Endodermal cell (in vitro differentiated cells): ENCODE data around the gene PYCR2. TPM values are rescaled to one million over a fixed set of nuclear protein-coding genes. Genes with fewer than 3 reads are reported as not detected.

Source experiments
- DNase-seq: peaks from one replicate; pipeline ENCODE4 v3.0.0-alpha.2; 2017
- H3K27ac ChIP-seq: 2 replicates; pipeline ENCODE4 v1.5.1; 2013; ENCODE audit warnings: mild to moderate bottlenecking, low read depth, low read length, moderate library complexity
- H3K27me3 ChIP-seq: 2 replicates; pipeline ENCODE4 v1.6.1; 2013; ENCODE audit warnings: mild to moderate bottlenecking, low read length, moderate library complexity; ENCODE audit not compliant: insufficient read depth, control insufficient read depth, poor library complexity, severe bottlenecking
- H3K36me3 ChIP-seq: 2 replicates; pipeline ENCODE4 v1.7.0; 2013; ENCODE audit warnings: mild to moderate bottlenecking, low read length, moderate library complexity; ENCODE audit not compliant: control insufficient read depth, insufficient read depth
- H3K4me1 ChIP-seq: one replicate; pipeline ENCODE4 v1.7.0; 2013; ENCODE audit warnings: low read length; ENCODE audit not compliant: control insufficient read depth, insufficient read depth
- H3K4me3 ChIP-seq: 2 replicates; pipeline ENCODE4 v1.5.1; 2013; ENCODE audit warnings: mild to moderate bottlenecking, low read length, moderate library complexity
- H3K9ac ChIP-seq: 2 replicates; pipeline ENCODE4 v1.6.1; 2013; ENCODE audit warnings: mild to moderate bottlenecking, low read length, moderate library complexity; ENCODE audit not compliant: poor library complexity, severe bottlenecking; ENCODE audit errors: extremely low read depth
- H3K9me3 ChIP-seq: 2 replicates; pipeline ENCODE4 v1.6.1; 2013; ENCODE audit warnings: mild to moderate bottlenecking, low read length, moderate library complexity; ENCODE audit not compliant: control insufficient read depth
- H3K27ac Mint-ChIP-seq: 2 replicates; pipeline ENCODE4 v1.8.0; 2020; ENCODE audit warnings: mixed read lengths
- H3K27me3 Mint-ChIP-seq: 2 replicates; pipeline ENCODE4 v1.8.0; 2021; ENCODE audit warnings: mild to moderate bottlenecking, mixed read lengths; ENCODE audit not compliant: insufficient read depth
- H3K36me3 Mint-ChIP-seq: 2 replicates; pipeline ENCODE4 v1.8.0; 2020; ENCODE audit warnings: low read depth, mixed read lengths
- H3K4me1 Mint-ChIP-seq: 2 replicates; pipeline ENCODE4 v1.8.0; 2020; ENCODE audit warnings: mixed read lengths
- H3K4me3 Mint-ChIP-seq: 2 replicates; pipeline ENCODE4 v1.8.0; 2020; ENCODE audit warnings: mild to moderate bottlenecking, moderate library complexity, mixed read lengths
- H3K9me3 Mint-ChIP-seq: 2 replicates; pipeline ENCODE4 v1.8.0; 2020; ENCODE audit warnings: mild to moderate bottlenecking, mixed read lengths
- CTCF ChIP-seq: fragments of 200-600 bp; sonication (generic); conservative IDR thresholded peaks from 2 replicates; pipeline ENCODE4 v1.5.0; 2021; ENCODE audit warnings: antibody characterized with exemption, mild to moderate bottlenecking
- WGBS, 2 experiments: methylation state at CpG; one replicate each; pipeline versions ENCODE4 v1.1.5 to v1.1.7; 2013; ENCODE audit warnings: missing lambda C conversion rate in 2 of 2, mixed read lengths in 1 of 2; ENCODE audit not compliant: insufficient coverage in 1 of 2, insufficient read length in 1 of 2; 5-methylcytosine and 5-hydroxymethylcytosine counted together
- total RNA-seq, 2 donors: library from RNA; stranded (reverse); fragmentation: NEBNext Ultra II Directional in 1 of 2; extraction: Animal tissue kit (Norgen Biotek cat#: 25700) in 1 of 2; gene quantifications; 2 replicates in 1 of 2; 3 replicates in 1 of 2; pipeline ENCODE4 v1.2.1, GENCODE V29; 2021

PYCR2 gene
- total RNA-seq, 2 donors from 2014 or later = 94.5 to 101 TPM

GRCh38 chr1:225887030-225887314 lies 37.1 kb downstream of the PYCR2 start:
- Mint-ChIP-seq H3K4me1 (peaks cover 48% of the 10 kb centered on the region), H3K27me3 (no peaks in the 10 kb centered on the region), H3K4me3 (peak overlapping the region; percentile 87), H3K27ac (peak overlapping the region; percentile 86), H3K9me3 (no peaks in the 10 kb centered on the region), H3K36me3 (peaks cover 18% of the 10 kb centered on the region)
- H3K36me3 ChIP-seq = peaks cover 23% of the 10 kb centered on the region
- H3K4me3 ChIP-seq = peak overlapping the region; percentile 89
- TF ChIP-seq CTCF = no peak
- no peak for DNase-seq
- H3K27ac ChIP-seq = no peak overlapping the region
- peak overlapping the region; percentile 100 for H3K9ac ChIP-seq
- H3K27me3 ChIP-seq = no peaks in the 10 kb centered on the region
- no peaks in the 10 kb centered on the region for H3K9me3 ChIP-seq
- H3K4me1 ChIP-seq = peaks cover 3% of the 10 kb centered on the region
- WGBS, 2 experiments = 83 to 93% methylated on average over 3 to 7 of the region's 7 CpGs

- peak overlapping the region; percentile 87 for H3K4me3 Mint-ChIP-seq
- Histone ChIP-seq H3K36me3 (peaks cover 23% of the 10 kb centered on the region), H3K27ac (no peak overlapping the region), H3K4me3 (peak overlapping the region; percentile 89), H3K9ac (peak overlapping the region; percentile 100), H3K27me3 (no peaks in the 10 kb centered on the region), H3K4me1 (peaks cover 3% of the 10 kb centered on the region), H3K9me3 (no peaks in the 10 kb centered on the region)
- peaks cover 18% of the 10 kb centered on the region for H3K36me3 Mint-ChIP-seq
- no peaks in the 10 kb centered on the region for H3K9me3 Mint-ChIP-seq
- peaks cover 44% of the 10 kb centered on the region for H3K4me1 Mint-ChIP-seq
- H3K27ac Mint-ChIP-seq = peak overlapping the region; percentile 86
- H3K27me3 Mint-ChIP-seq = no peaks in the 10 kb centered on the region
- no peak for DNase-seq
- 84 to 87% methylated on average over 6 to 18 of the region's 19 CpGs for WGBS, 2 experiments
- no peak for TF ChIP-seq CTCF
These were observed 37.7 kb downstream of the PYCR2 start for GRCh38 chr1:225886159-225887029.

- H3K4me1 Mint-ChIP-seq = peaks cover 48% of the 10 kb centered on the region
- H3K4me3 Mint-ChIP-seq = peak overlapping the region; percentile 87
- H3K4me1 ChIP-seq = peaks cover 7% of the 10 kb centered on the region
- peaks cover 18% of the 10 kb centered on the region for H3K36me3 Mint-ChIP-seq
- H3K9me3 ChIP-seq = no peaks in the 10 kb centered on the region
- WGBS, 2 experiments = 81 to 85% methylated on average over 6 of the region's 6 CpGs
- no peak for DNase-seq
- H3K36me3 ChIP-seq = peaks cover 27% of the 10 kb centered on the region
- peak overlapping the region; percentile 89 for H3K4me3 ChIP-seq
- no peak for TF ChIP-seq CTCF
- H3K27me3 Mint-ChIP-seq = no peaks in the 10 kb centered on the region
- no peaks in the 10 kb centered on the region for H3K9me3 Mint-ChIP-seq
- H3K27ac Mint-ChIP-seq = peak overlapping the region; percentile 66
- no peak overlapping the region for H3K27ac ChIP-seq
- peak overlapping the region; percentile 100 for H3K9ac ChIP-seq
- no peaks in the 10 kb centered on the region for H3K27me3 ChIP-seq
These were observed 38.7 kb downstream of the PYCR2 start for GRCh38 chr1:225885336-225885735.
